ENCODE results near the gene ABCA9. TPM values are rescaled to one million over a fixed set of nuclear protein-coding genes. Genes with fewer than 3 reads are reported as not detected.

The ABCA9 gene
- total and polyA plus RNA-seq, 2 donors from 2014 or later: 0.45 to 2.0 TPM

DNA sequence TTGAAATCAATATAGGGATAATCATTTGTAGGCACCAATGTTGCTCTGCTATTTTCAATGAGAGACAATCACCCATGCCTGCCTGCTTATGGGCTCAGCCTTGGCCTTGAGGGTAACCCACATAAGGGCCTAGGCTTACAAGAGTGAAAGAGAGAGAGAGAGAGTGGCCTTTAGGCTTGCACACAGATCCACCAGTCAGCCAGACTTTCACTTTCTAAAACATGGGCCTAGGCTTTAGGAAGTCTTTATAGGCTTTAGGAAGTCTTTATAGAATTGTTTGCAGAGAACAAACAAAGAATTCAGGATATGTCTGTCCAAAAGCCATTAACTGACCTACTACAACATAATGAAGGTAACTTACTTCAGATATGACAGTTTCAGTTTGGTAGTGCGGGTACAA is 3.4 kb downstream of the ABCA9 start:
- Histone ChIP-seq H3K27me3 (ENCODE audit: control insufficient read depth, insufficient read depth, low read length) (no peaks in the 10 kb centered on the region), H3K9ac (ENCODE audit: low read length in 3 of 3) (no peak overlapping the region), H3K9me3 (ENCODE audit: control insufficient read depth in 2 of 3, insufficient read depth in 1 of 3, low read length in 3 of 3) (peaks cover 0 to 5% (median 0%) of the 10 kb centered on the region in 3 donors), H3K36me3 (ENCODE audit: control insufficient read depth in 2 of 3, insufficient read depth in 3 of 3, low read length in 3 of 3) (no peaks in the 10 kb centered on the region), H3K27ac (ENCODE audit: low read depth in 2 of 2, low read length in 2 of 2) (no peak overlapping the region), H3K4me3 (ENCODE audit: low read length in 3 of 3) (no peak overlapping the region), H3K4me1 (ENCODE audit: control insufficient read depth in 2 of 3, insufficient read depth in 2 of 3, low read depth in 1 of 3, low read length in 3 of 3) (no peaks in the 10 kb centered on the region)
- no peak for FAIRE-seq
- no peak for DNase-seq
- TF ChIP-seq, protein P1, sequence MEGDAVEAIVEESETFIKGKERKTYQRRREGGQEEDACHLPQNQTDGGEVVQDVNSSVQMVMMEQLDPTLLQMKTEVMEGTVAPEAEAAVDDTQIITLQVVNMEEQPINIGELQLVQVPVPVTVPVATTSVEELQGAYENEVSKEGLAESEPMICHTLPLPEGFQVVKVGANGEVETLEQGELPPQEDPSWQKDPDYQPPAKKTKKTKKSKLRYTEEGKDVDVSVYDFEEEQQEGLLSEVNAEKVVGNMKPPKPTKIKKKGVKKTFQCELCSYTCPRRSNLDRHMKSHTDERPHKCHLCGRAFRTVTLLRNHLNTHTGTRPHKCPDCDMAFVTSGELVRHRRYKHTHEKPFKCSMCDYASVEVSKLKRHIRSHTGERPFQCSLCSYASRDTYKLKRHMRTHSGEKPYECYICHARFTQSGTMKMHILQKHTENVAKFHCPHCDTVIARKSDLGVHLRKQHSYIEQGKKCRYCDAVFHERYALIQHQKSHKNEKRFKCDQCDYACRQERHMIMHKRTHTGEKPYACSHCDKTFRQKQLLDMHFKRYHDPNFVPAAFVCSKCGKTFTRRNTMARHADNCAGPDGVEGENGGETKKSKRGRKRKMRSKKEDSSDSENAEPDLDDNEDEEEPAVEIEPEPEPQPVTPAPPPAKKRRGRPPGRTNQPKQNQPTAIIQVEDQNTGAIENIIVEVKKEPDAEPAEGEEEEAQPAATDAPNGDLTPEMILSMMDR (IDR thresholded peaks at IDR 0.05; ENCODE audit: borderline replicate concordance, extremely low read depth, insufficient read depth): no peak
- intact Hi-C loops (cut with DNase I): no loop called here

DNA sequence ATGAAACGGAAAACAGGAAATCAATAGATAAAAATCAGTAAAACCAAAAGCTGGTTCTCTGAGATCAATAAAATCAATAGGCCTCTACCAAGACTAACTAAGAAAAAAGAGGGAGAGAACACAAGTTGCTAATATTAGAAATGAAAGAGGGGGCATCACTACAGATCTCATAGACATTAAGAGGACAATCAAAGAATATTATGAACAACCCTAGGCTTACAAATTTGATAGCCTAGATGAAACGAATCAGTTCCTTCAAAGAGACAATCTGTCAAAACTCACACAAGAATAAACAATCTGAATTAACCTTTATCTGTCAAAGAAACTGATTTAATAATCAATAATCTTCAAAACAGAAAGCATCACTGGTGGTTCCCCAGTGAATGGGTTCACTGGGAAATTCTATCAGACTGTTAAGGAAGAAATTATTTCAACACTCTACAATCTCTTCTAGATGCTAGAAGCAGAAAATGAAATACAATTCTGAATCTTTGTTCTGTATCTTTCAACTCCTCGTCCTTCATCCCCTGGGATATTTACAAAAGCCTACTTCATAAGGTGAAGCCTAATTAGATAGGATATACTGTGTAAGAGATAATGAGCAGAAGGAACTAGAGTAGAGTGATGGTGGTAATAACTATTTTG is 4.4 kb downstream of the ABCA9 start:
- peaks cover 0 to 5% (median 0%) of the 10 kb centered on the region in 3 donors for H3K9me3 ChIP-seq (ENCODE audit: control insufficient read depth in 2 of 3, insufficient read depth in 1 of 3, low read length in 3 of 3)
- no peak overlapping the region for H3K4me3 ChIP-seq (ENCODE audit: low read length in 3 of 3)
- no peak overlapping the region for H3K27ac ChIP-seq (ENCODE audit: low read depth in 2 of 2, low read length in 2 of 2)
- H3K36me3 ChIP-seq (ENCODE audit: control insufficient read depth in 2 of 3, insufficient read depth in 3 of 3, low read length in 3 of 3): no peaks in the 10 kb centered on the region
- FAIRE-seq: no peak
- H3K4me1 ChIP-seq (ENCODE audit: control insufficient read depth in 2 of 3, insufficient read depth in 2 of 3, low read depth in 1 of 3, low read length in 3 of 3): no peaks in the 10 kb centered on the region
- no peak for DNase-seq
- no peak overlapping the region for H3K9ac ChIP-seq (ENCODE audit: low read length in 3 of 3)
- intact Hi-C loops (cut with DNase I): no loop called here
- no peaks in the 10 kb centered on the region for H3K27me3 ChIP-seq (ENCODE audit: control insufficient read depth, insufficient read depth, low read length)
- TF ChIP-seq, protein P1 (IDR thresholded peaks at IDR 0.05; ENCODE audit: borderline replicate concordance, extremely low read depth, insufficient read depth): no peak

- H3K4me1 ChIP-seq (ENCODE audit: control insufficient read depth in 2 of 3, insufficient read depth in 2 of 3, low read depth in 1 of 3, low read length in 3 of 3): no peaks in the 10 kb centered on the region
- H3K27ac ChIP-seq (ENCODE audit: low read depth in 2 of 2, low read length in 2 of 2): no peak overlapping the region
- intact Hi-C loops (cut with DNase I): no loop called here
- H3K9ac ChIP-seq (ENCODE audit: low read length in 3 of 3): no peak overlapping the region
- no peaks in the 10 kb centered on the region for H3K27me3 ChIP-seq (ENCODE audit: control insufficient read depth, insufficient read depth, low read length)
- no peak overlapping the region for H3K4me3 ChIP-seq (ENCODE audit: low read length in 3 of 3)
- no peak for DNase-seq
- no peak for FAIRE-seq
- H3K36me3 ChIP-seq (ENCODE audit: control insufficient read depth in 2 of 3, insufficient read depth in 3 of 3, low read length in 3 of 3): no peaks in the 10 kb centered on the region
- TF ChIP-seq, protein P1 (IDR thresholded peaks at IDR 0.05; ENCODE audit: borderline replicate concordance, extremely low read depth, insufficient read depth): no peak
- peaks cover 0 to 5% (median 0%) of the 10 kb centered on the region in 3 donors for H3K9me3 ChIP-seq (ENCODE audit: control insufficient read depth in 2 of 3, insufficient read depth in 1 of 3, low read length in 3 of 3)
Observed at GRCh38 chr17:69055334-69055733, 5.4 kb downstream of the ABCA9 start.
